Heart right ventricle (tissue), 16 donors: ENCODE measurements around the gene RYR1. TPM values are rescaled to one million over a fixed set of nuclear protein-coding genes. Genes with fewer than 3 reads are reported as not detected.
"Not testable (repeated sequence)": the region's sequence is repeated elsewhere in the genome, so short reads cannot be mapped to it uniquely, and the experiment has no call there.

Source experiments
- ATAC-seq, 8 donors: fragments of 200-7000 bp; cut with Tn5 transposase; one replicate each; pipeline ENCODE4 v1.9.1; 2020; ENCODE audit warnings: mild to moderate bottlenecking in 8 of 8, moderate library complexity in 8 of 8, moderate number of reproducible peaks in 1 of 8
- DNase-seq, 2 donors: peaks; one replicate each; pipeline ENCODE4 v3.0.0-alpha.2; 2020
- H3K27ac ChIP-seq, 10 donors: fragments of 200-600 bp; sonication (generic) in 2 of 10; one replicate each; pipeline versions ENCODE4 v1.5.0 to v1.8.0; 2020 to 2022; ENCODE audit warnings: mild to moderate bottlenecking in 3 of 10
- H3K27me3 ChIP-seq, 7 donors: fragments of 200-600 bp; one replicate each; pipeline ENCODE4 v1.8.0; 2021 to 2022; ENCODE audit warnings: mild to moderate bottlenecking in 2 of 7
- H3K36me3 ChIP-seq, 9 donors: fragments of 200-600 bp; sonication (generic) in 1 of 9; one replicate each; pipeline versions ENCODE4 v1.5.0 to v1.8.0; 2020 to 2022; ENCODE audit warnings: mild to moderate bottlenecking in 2 of 9
- H3K4me1 ChIP-seq, 9 donors: fragments of 200-600 bp; sonication (generic) in 1 of 9; one replicate each; pipeline versions ENCODE4 v1.5.0 to v1.8.0; 2020 to 2022; ENCODE audit warnings: mild to moderate bottlenecking in 4 of 9
- H3K4me3 ChIP-seq, 10 donors: fragments of 200-600 bp; sonication (generic) in 2 of 10; one replicate each; pipeline versions ENCODE4 v1.5.0 to v1.8.0; 2020 to 2022; ENCODE audit warnings: mild to moderate bottlenecking in 7 of 10, moderate library complexity in 2 of 10
- H3K9me3 ChIP-seq, 11 donors: fragments of 200-600 bp in 10 of 11; sonication (generic) in 2 of 11; one replicate each; pipeline versions ENCODE4 v1.5.0 to v1.8.0; 2013 to 2022; ENCODE audit warnings: mild to moderate bottlenecking in 2 of 11, control low read depth in 1 of 11, moderate library complexity in 1 of 11
- CTCF ChIP-seq, 9 donors: fragments of 200-600 bp; sonication (generic) in 2 of 9; IDR thresholded peaks; one replicate each; pipeline versions ENCODE4 v1.5.0 to v1.8.0; 2021 to 2022; ENCODE audit warnings: antibody characterized with exemption in 9 of 9, mild to moderate bottlenecking in 5 of 9, moderate library complexity in 1 of 9
- WGBS, 2 donors: extraction: QIAGEN DNeasy Blood & Tissue Kit; methylation state at CpG; one replicate each; pipeline ENCODE4 v1.1.7; 2013; ENCODE audit warnings: inconsistent platforms in 1 of 2; 5-methylcytosine and 5-hydroxymethylcytosine counted together
- intact Hi-C, 10 donors: fragments of 100-400 bp; cut with DNase I; formaldehyde crosslinking; loops; one replicate each; pipeline versions ENCODE4 v1.11.1 to v1.14.2; 2022
- polyA plus RNA-seq, 2 donors: library from polyadenylated mRNA; stranded (reverse); fragments of 200-250 nt; gene quantifications; one replicate each; pipeline ENCODE4 v1.2.3, GENCODE V29; 2013
- total RNA-seq, 10 donors: library from RNA; stranded (reverse); fragmentation: NEBNext Ultra II Directional in 3 of 10; extraction: Animal tissue kit (Norgen Biotek cat#: 25700) in 3 of 10; gene quantifications; one replicate each; pipeline versions ENCODE4 v1.2.1 to v1.2.4, GENCODE V29; 2021 to 2023
- donor health status: Arrhythmogenic right ventricular cardiomyopathy.
- donor health status: ischemic (EF 13 %, LVEDD 7.1; RV severe dilation, severe dysfunction).
- donor health status: healthy with polysubstance abuse.
- donor health status: DM: no; HTN: yes; CAD: no.
- donor health status: DM: no; HTN: no; CAD: no.
- donor health status: ischemic (EF 25% LVEDD 6.9; RV normal size, moderate dysfunction).
- donor health status: ischemic (EF 25% LVEDD 5.7; RV mildly dilated, moderate dysfunction).
- donor health status: healthy.
- donor health status: DM: yes; HTN: yes; CAD: no.
- donor health status: Ischemic cardiomyopathy.
- donor health status: ischemic (EF 35%, LVEDD 5.7; RV mildly dilated, moderate dysfunction).
- donor health status: nonischemic (EF 11% LVEDD 7.7; RV severe dilation, severe dysfunction).
- donor health status: DM: yes; HTN: yes; CAD: no.
- donor health status: PGD.
- donor health status: ischemic (EF 29% LVEDD 5.4; RV normal size, mild dysfunction).
- donor health status: nonischemic (EF 23%, LVEDD 6.1; RV moderate dilation, normal function).

RYR1 gene
- total and polyA plus RNA-seq, 12 donors, result 0.20 to 1.7 (median 0.74) TPM

GRCh38 chr19:38466050-38466449, 32.6 kb downstream of the RYR1 start:
- no peak for DNase-seq

GRCh38 chr19:38467541-38468525, 34.3 kb downstream of the RYR1 start:
- H3K36me3 ChIP-seq, result no peaks in the 10 kb centered on the region
- 89 to 92% methylated on average over 17 of the region's 17 CpGs for WGBS, 2 donors

More at GRCh38 chr19:38466050-38466449, 32.6 kb downstream of the RYR1 start:
- 95 to 96% methylated on average over 26 of the region's 26 CpGs for WGBS, 2 donors
- no peak for TF ChIP-seq CTCF (IDR thresholded peaks at IDR 0.05)
- ATAC-seq, result no peak
- Histone ChIP-seq H3K4me1 (no peaks in the 10 kb centered on the region), H3K27me3 (peaks cover 0 to 38% (median 14%) of the 10 kb centered on the region in 7 donors), H3K9me3 (peaks cover 0 to 5% (median 0%) of the 10 kb centered on the region in 11 donors), H3K27ac (no peak overlapping the region), H3K4me3 (no peak overlapping the region), H3K36me3 (no peaks in the 10 kb centered on the region)
- intact Hi-C loops, result no loop called here

GRCh38 chr19:38469151-38469550, 35.7 kb downstream of the RYR1 start:
- no peak for DNase-seq
- Histone ChIP-seq H3K27me3 (peaks cover 0 to 28% (median 8%) of the 10 kb centered on the region in 7 donors), H3K27ac (no peak overlapping the region), H3K9me3 (peaks cover 0 to 5% (median 0%) of the 10 kb centered on the region in 11 donors), H3K4me1 (no peaks in the 10 kb centered on the region), H3K4me3 (no peak overlapping the region), H3K36me3 (no peaks in the 10 kb centered on the region)
- 60 to 64% methylated on average over 5 of the region's 5 CpGs for WGBS, 2 donors
- no peak for TF ChIP-seq CTCF (IDR thresholded peaks at IDR 0.05)
- intact Hi-C loops, result no loop called here
- ATAC-seq, result no peak

More at GRCh38 chr19:38467541-38468525, 34.3 kb downstream of the RYR1 start:
- DNase-seq (no peak), ATAC-seq (no peak)
- Histone ChIP-seq H3K27me3 (peaks cover 0 to 35% (median 11%) of the 10 kb centered on the region in 7 donors), H3K27ac (no peak overlapping the region), H3K4me1 (no peaks in the 10 kb centered on the region), H3K9me3 (peaks cover 0 to 5% (median 0%) of the 10 kb centered on the region in 11 donors), H3K4me3 (no peak overlapping the region)
- intact Hi-C loops, result no loop called here
- no peak for TF ChIP-seq CTCF (IDR thresholded peaks at IDR 0.05)

- peaks cover 0 to 3% (median 0%) of the 10 kb centered on the region in 11 donors for H3K9me3 ChIP-seq
- no peak for ATAC-seq
- no peak overlapping the region for H3K27ac ChIP-seq
- H3K27me3 ChIP-seq, result peaks cover 0 to 30% (median 10%) of the 10 kb centered on the region in 7 donors
- H3K4me3 ChIP-seq, result no peak overlapping the region
- H3K4me1 ChIP-seq, result no peaks in the 10 kb centered on the region
- WGBS, 2 donors, result 61 to 75% methylated on average over 12 of the region's 12 CpGs
- no peak for TF ChIP-seq CTCF (IDR thresholded peaks at IDR 0.05)
- no peak for DNase-seq
- no peaks in the 10 kb centered on the region for H3K36me3 ChIP-seq
- intact Hi-C loops, result no loop called here
Observed at GRCh38 chr19:38470788-38471480, 37.4 kb downstream of the RYR1 start.

GRCh38 chr19:38472725-38473124, 39.2 kb downstream of the RYR1 start:
- H3K36me3 ChIP-seq, H3K9me3 ChIP-seq, intact Hi-C loops, ATAC-seq, DNase-seq, H3K27ac ChIP-seq, H3K4me1 ChIP-seq, H3K4me3 ChIP-seq: not testable (repeated sequence)
- 86% methylated on average over 4 of the region's 4 CpGs for WGBS, 2 donors
- peaks cover 0 to 41% (median 11%) of the 10 kb centered on the region in 7 donors for H3K27me3 ChIP-seq
